Tibial artery (tissue), 4 donors: Measurements from ENCODE around the gene LAD1.

ENCODE experiments used
- DNase-seq, 2 donors: peaks; one replicate each; pipeline ENCODE4 v3.0.0-alpha.2; 2019
- H3K27ac ChIP-seq, 2 donors: fragments of 200-600 bp; sonication (generic) in 1 of 2; 1 replicate in 1 of 2; 2 replicates in 1 of 2; pipeline ENCODE4 v1.5.1; 2018 to 2019; ENCODE audit warnings: mild to moderate bottlenecking in 1 of 2
- H3K27me3 ChIP-seq, 2 donors: fragments of 200-600 bp; sonication (generic) in 1 of 2; one replicate each; pipeline versions ENCODE4 v1.5.1 to v1.6.0; 2016 to 2019
- H3K36me3 ChIP-seq, 3 donors: fragments of 200-600 bp; sonication (generic) in 2 of 3; one replicate each; pipeline ENCODE4 v1.5.1; 2016 to 2019; ENCODE audit warnings: mild to moderate bottlenecking in 2 of 3
- H3K4me1 ChIP-seq, 4 donors: fragments of 200-600 bp; sonication (generic) in 2 of 4; 1 replicate in 3 of 4; 2 replicates in 1 of 4; pipeline ENCODE4 v1.5.1; 2016 to 2019
- H3K4me3 ChIP-seq, 2 donors: fragments of 200-600 bp; sonication (generic) in 1 of 2; 1 replicate in 1 of 2; 2 replicates in 1 of 2; pipeline ENCODE4 v1.5.1; 2018 to 2019; ENCODE audit warnings: mild to moderate bottlenecking in 2 of 2
- H3K9me3 ChIP-seq, 3 donors: fragments of 200-600 bp; sonication (generic) in 1 of 3; one replicate each; pipeline ENCODE4 v1.5.1; 2016 to 2019
- CTCF ChIP-seq, 2 experiments: fragments of 200-600 bp in 1 of 2; fragments of 450-650 bp in 1 of 2; IDR thresholded peaks; one replicate each; pipeline ENCODE4 v1.5.1; 2017 to 2019; ENCODE audit warnings: antibody characterized with exemption in 2 of 2, mild to moderate bottlenecking in 1 of 2, moderate library complexity in 1 of 2
- intact Hi-C: fragments of 100-400 bp; cut with DNase I; formaldehyde crosslinking; loops from one replicate; pipeline ENCODE4 v1.15.0; 2023; ENCODE audit warnings: low total_unique reads

The LAD1 gene

GRCh38 chr1:201399018-201399351, at the start of gene LAD1:
TSS of gene LAD1 (minus strand) at chr1:201399324. CDS start at chr1:201399306, 18 bp downstream.
- peaks cover 0 to 45% of the 10 kb centered on the region in 2 donors for H3K27me3 ChIP-seq
- no peak within 1 kb of the TSS for H3K27ac ChIP-seq
- intact Hi-C loops = no loop called here
- H3K4me3 ChIP-seq = peak within 1 kb of the TSS in 1 of 2 donors; percentile 15
- DNase-seq = no peak
- no peaks in the 10 kb centered on the region for H3K36me3 ChIP-seq
- H3K4me1 ChIP-seq = peaks cover 0 to 18% (median 7%) of the 10 kb centered on the region in 4 donors
- no peak for TF ChIP-seq CTCF (IDR thresholded peaks at IDR 0.05)
- no peaks in the 10 kb centered on the region for H3K9me3 ChIP-seq

DNA sequence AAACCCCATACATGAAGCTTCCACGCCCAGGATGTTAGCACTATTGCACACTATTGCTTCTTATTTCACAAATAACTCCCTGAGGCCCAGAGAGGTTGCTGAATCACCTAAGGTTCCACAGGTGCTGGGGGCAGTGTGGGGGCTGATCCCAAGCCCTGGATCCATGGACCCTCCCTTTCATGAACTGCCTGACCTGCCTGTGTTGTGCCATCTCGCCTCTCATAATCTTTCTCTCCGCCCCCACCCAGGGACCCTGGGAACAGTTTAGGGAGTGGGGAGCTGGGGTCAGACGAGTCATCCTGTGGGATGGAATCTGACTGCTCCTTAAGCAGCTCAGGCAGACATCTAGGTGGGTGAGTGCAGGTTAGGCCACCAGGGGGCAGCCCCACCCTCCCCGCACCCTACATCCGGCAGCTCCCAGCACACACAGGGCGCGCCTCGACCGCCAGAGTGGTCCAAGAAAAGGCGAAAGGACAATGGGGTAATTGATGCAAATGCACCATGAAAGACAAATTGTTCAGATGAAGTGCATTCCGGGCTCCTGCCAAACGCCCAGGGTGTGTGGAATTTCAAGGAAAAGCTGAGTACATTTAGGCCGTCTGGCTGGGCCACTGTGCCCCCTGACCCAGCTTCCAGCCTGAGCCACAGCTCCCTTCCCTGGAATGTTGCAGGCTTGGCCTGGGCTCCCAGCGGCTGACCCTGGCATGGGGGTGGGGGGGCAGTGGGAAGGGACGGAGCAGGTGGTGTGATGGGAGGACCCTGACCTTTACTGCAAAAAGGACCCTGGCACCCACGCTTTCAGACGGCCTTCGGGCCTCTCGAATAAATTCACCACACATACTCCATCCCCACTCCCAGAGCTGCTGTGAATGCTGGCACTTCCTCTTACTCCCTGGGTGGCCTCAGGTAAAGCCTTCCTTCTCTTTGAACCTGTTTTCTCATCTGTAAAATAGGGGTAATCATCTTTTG, 49.1 kb upstream of the LAD1 start:
- peaks cover 0 to 25% (median 16%) of the 10 kb centered on the region in 4 donors for H3K4me1 ChIP-seq
- TF ChIP-seq CTCF (IDR thresholded peaks at IDR 0.05) = peak; percentile 86 to 87
- H3K36me3 ChIP-seq = no peaks in the 10 kb centered on the region
- peak; percentile 71 to 87 for DNase-seq
- intact Hi-C loops = loop anchor here (2.0 to 5.0 kb wide), 2 partner anchors 34 to 65 kb away; no protein-coding TSS in a partner anchor
- no peak overlapping the region for H3K4me3 ChIP-seq
- H3K9me3 ChIP-seq = no peaks in the 10 kb centered on the region
- H3K27ac ChIP-seq = no peak overlapping the region
- H3K27me3 ChIP-seq = no peaks in the 10 kb centered on the region

DNA sequence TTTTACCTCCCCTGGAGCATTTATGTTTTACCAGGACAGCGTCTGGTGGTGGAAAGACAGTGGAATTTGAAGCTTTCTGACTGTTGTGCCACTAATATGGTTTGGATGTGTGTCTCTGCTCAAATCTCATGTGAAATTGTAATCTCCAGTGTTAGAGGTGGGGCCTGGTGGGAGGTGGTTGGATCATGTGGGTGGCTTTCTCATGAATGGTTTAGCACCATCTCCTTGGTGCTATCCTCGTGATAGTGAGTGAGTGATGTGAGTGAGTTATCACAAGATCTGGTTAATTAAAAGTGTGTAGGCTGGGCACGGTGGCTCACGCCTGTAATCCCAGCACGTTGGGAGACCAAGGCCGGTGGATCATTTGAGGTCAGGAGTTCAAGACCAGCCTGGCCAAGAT, 46.2 kb upstream of the LAD1 start:
- H3K36me3 ChIP-seq = no peaks in the 10 kb centered on the region
- H3K27ac ChIP-seq = no peak overlapping the region
- no peak overlapping the region for H3K4me3 ChIP-seq
- DNase-seq = no peak
- intact Hi-C loops = loop anchor here (5.0 kb wide), 1 partner anchor 37 kb away; no protein-coding TSS in a partner anchor
- no peaks in the 10 kb centered on the region for H3K27me3 ChIP-seq
- no peaks in the 10 kb centered on the region for H3K9me3 ChIP-seq
- H3K4me1 ChIP-seq = peaks cover 0 to 14% (median 6%) of the 10 kb centered on the region in 4 donors
- TF ChIP-seq CTCF (IDR thresholded peaks at IDR 0.05) = no peak

- TF ChIP-seq CTCF (IDR thresholded peaks at IDR 0.05) = no peak
- H3K4me1 ChIP-seq = peaks cover 0 to 14% (median 5%) of the 10 kb centered on the region in 4 donors
Measured at GRCh38 chr1:201444792-201445191, 45.7 kb upstream of the LAD1 start.

DNA sequence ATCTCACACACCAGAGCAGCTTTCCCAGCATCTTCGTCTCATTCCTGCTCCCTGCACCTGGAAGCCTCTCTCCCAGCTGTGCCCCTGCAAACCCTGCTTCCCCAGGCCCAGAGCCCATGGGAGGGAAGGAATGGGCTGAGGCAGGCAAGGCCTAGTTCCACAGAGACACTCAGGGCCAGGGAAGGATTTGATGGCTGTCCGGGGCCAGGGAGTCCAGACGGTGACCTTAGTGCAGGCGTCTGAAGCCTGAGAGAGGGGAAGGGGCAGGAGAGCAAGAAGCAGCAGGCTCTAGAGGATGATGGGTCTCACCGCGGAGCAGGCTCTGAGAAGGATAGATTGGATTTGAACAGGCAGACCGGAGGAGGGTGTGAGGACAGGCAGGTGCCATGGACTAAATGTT, 44.6 kb upstream of the LAD1 start:
- intact Hi-C loops = no loop called here
- no peaks in the 10 kb centered on the region for H3K9me3 ChIP-seq
- H3K4me1 ChIP-seq = peaks cover 0 to 10% (median 5%) of the 10 kb centered on the region in 4 donors
- no peaks in the 10 kb centered on the region for H3K27me3 ChIP-seq
- no peak overlapping the region for H3K27ac ChIP-seq
- H3K4me3 ChIP-seq = no peak overlapping the region
- no peaks in the 10 kb centered on the region for H3K36me3 ChIP-seq
- no peak for DNase-seq
- TF ChIP-seq CTCF (IDR thresholded peaks at IDR 0.05) = no peak

More at GRCh38 chr1:201444792-201445191, 45.7 kb upstream of the LAD1 start:
- no peak for DNase-seq
- intact Hi-C loops = loop anchor here (5.0 kb wide), 1 partner anchor 38 kb away; no protein-coding TSS in a partner anchor
- Histone ChIP-seq H3K9me3 (no peaks in the 10 kb centered on the region), H3K27ac (no peak overlapping the region), H3K36me3 (no peaks in the 10 kb centered on the region), H3K27me3 (no peaks in the 10 kb centered on the region), H3K4me3 (no peak overlapping the region)
